ENCODE measurements around the gene RPRD2.

DNA sequence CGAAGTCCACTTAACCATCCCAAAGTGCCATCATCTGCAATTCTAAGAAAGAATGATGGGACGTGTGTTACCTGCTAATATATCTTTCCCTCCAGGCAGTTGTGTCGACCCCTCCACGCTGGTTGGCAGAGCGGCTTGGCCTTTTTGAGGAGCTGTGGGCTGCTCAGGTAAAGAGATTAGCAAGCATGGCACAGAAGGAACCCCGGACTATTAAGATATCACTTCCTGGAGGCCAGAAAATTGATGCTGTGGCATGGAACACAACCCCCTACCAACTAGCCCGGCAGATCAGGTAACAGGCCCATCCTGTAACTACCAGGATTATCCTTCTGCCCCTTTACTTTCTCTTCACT, 123.8 kb downstream of the RPRD2 start:
- TF ChIP-seq, protein P1, sequence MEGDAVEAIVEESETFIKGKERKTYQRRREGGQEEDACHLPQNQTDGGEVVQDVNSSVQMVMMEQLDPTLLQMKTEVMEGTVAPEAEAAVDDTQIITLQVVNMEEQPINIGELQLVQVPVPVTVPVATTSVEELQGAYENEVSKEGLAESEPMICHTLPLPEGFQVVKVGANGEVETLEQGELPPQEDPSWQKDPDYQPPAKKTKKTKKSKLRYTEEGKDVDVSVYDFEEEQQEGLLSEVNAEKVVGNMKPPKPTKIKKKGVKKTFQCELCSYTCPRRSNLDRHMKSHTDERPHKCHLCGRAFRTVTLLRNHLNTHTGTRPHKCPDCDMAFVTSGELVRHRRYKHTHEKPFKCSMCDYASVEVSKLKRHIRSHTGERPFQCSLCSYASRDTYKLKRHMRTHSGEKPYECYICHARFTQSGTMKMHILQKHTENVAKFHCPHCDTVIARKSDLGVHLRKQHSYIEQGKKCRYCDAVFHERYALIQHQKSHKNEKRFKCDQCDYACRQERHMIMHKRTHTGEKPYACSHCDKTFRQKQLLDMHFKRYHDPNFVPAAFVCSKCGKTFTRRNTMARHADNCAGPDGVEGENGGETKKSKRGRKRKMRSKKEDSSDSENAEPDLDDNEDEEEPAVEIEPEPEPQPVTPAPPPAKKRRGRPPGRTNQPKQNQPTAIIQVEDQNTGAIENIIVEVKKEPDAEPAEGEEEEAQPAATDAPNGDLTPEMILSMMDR (IDR thresholded peaks at IDR 0.05): no peak
- no peak for TF ChIP-seq POLR2A (IDR thresholded peaks at IDR 0.05)
